GM18526 (cell line): ENCODE results near the gene TRIO.
A peak's percentile ranks its signal among the peaks of the same experiment; 100 is the strongest.

Source experiments
- POLR2A ChIP-seq: IDR thresholded peaks from 3 replicates; pipeline ENCODE4 v1.6.1; 2011; ENCODE audit not compliant: insufficient read length; ENCODE audit errors: extremely low read depth

TRIO gene

GRCh38 chr5:14200312-14200990 lies 57.3 kb downstream of the TRIO start:
- TF ChIP-seq POLR2A = no peak

- no peak for TF ChIP-seq POLR2A
Measured at GRCh38 chr5:14201325-14202045, 58.3 kb downstream of the TRIO start.

DNA sequence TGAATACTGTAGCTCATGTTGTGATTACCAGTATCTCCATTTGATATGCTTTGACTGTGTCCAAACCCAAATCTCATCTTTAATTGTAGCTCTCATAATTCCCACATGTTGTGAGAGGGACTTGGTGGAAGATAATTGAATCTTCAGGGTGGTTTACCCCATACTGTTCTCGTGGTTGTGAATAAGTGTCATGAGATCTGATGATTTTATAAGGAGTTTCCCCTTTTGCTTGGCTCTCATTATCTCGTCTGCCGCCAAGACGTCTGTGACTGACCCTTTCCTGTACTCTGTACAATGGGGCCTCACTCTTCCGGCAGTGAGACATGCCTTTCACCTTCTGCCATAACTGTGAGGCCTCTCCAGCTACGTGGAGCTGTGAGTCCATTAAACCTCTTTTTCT lies 59.3 kb downstream of the TRIO start:
- TF ChIP-seq POLR2A = no peak

- no peak for TF ChIP-seq POLR2A
Measured at GRCh38 chr5:14204011-14204670, 61.0 kb downstream of the TRIO start.

DNA sequence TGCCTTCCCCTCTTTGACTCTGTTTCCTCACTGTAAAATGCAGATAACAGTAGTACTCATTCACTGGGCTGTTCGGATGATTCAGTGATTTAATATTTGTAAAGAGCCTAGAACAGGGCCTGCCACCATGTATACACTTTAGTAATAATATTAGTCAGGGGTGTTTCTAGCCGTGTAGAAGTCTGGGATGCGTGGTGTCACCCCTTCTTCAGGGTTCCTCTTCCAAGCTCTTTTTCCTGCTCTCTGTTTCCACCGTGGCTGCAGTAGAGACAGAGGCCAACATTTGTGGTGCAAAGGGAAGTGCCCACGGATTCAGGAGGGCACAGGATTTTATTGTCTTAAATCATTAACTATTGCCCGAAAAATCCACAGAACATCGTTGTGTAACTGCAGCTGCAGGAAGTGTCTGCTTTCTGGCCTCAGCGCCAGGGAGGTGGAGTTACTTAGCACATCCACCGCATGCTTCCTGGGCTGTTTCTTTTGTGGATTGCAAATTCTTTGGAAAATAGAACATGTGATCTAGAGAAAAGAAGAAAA lies 61.7 kb downstream of the TRIO start:
- no peak for TF ChIP-seq POLR2A

GRCh38 chr5:14206028-14206725 lies 63.0 kb downstream of the TRIO start:
- no peak for TF ChIP-seq POLR2A

DNA sequence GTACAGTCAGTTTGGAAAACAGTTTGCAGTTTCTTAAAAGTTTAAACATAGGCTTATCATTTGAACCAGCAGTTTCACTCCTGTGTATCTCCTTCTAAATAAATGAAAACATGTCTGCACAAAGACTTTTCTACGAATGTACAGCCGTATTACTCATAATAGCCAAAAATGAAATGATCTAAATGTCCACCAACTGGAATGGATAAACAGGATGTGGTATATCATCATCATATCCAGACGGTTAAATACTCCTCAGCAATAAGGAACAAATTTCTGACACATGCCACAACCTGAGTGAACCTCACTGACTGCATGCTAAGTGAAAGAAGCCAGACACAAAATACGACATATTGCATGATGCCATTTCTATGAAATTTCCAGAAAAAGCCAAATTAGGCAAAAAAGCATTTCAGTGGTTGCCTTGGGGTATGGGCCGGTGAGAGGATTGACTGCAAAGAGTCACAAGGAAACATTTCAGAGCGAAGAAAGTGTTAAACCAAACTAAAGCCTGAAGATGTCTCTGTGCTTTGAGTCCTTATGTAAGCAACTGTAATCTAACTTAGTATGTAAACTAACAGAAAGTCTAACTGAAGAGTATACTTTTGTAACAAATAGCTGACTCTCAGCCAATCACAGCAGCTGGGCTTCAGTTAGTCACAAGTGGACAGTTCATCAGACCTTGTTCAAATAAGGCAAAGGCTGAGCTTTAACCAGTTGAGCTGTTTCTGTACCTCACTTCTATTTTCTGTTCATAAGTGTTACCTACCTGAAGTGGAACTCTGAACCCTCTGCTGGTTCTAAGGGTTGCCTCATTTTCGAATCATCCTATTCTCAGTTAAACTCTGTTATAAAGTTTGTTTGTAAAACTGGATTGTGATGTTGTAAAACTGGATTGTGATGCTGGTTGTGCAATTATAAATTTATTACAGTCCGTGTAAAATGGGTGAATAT lies 65.2 kb downstream of the TRIO start:
- TF ChIP-seq POLR2A = no peak

- TF ChIP-seq POLR2A = no peak
Measured at GRCh38 chr5:14209222-14209822, 66.2 kb downstream of the TRIO start.

DNA sequence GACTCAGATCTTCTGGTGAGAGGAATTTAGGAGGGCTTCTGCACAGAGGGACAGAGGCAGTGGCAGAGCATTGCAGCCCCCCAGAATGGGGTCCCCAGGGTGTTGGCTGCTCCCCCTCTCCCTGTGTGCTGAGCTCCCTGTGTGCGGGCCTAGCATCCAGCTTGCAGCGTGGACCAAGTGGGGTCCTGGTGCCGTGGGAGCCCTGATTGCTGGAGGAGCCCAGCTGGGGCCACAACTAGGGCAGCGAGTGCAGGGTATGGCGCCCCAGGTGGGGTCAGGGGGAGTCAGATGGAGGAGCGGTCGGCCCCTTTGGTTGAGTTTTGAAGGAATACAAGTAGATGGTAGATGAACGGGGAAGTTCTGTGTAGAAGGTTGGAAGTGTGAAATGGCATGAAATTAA lies 66.7 kb downstream of the TRIO start:
- TF ChIP-seq POLR2A = no peak

- no peak for TF ChIP-seq POLR2A
Measured at GRCh38 chr5:14210729-14211128, 67.6 kb downstream of the TRIO start.

DNA sequence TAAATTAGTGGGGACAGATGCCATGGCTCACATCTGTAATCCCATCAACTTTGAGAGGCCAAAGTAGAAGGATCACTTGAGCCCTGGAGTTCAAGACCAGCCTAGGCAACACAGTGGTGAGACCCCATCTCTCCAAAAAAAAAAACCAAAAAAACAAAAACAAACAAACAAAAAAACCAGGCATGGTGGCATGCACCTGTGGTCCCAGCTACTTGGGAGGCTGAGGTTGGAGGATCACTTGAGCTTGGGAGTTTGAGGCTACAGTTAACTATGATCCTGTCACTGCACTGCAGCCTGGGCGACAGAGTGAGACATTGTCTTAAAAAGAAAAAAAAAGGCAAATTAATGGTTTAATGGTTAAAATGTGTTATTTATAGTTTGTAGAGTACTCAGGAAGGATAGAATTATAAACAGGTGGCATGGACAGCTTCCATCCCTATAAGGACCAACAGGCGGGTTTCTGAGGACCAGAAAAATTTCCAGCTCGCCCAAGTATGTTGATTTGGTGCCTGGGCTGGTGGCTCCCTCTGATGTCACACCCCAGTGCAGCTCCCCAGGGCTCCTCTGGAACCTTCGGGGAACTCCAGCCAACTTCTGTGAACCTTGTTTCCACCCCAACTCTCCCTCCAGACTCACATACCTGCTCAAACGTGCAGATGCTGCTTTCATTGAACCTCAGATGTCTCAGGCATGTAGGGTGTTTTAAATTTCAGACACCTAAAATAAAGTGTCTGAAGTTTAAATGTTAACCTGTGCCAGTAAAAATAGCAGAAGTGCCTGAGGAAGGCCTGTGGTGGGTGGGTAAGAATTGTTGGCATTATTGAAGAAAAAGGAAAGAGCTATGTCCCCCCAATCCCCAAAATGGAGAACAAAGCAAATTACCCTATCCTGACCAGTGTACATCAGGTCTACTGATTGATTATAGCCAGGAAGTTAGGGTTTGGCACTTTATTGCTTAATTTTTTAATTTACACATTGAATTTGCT lies 69.0 kb downstream of the TRIO start:
- TF ChIP-seq POLR2A = peak; percentile 10

DNA sequence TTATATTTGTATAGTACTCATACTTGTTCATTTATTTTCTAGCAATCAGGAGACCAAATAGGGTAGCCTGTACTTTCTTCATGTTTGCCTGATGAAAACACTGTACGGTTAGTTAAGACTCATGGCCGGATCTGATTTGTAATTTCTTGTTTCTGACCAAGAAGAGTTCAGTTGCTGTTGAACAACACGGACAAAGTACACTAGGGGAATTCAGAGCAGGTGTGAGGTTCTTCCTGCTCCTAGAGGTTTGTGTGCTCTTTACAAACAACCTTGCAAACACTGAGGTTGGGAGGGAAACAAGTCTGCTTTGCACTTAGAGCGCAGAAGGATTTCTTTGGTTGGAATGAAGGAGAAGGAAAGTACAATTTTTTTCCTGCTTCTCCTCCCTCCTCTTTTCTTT lies 69.7 kb downstream of the TRIO start:
- TF ChIP-seq POLR2A = no peak

DNA sequence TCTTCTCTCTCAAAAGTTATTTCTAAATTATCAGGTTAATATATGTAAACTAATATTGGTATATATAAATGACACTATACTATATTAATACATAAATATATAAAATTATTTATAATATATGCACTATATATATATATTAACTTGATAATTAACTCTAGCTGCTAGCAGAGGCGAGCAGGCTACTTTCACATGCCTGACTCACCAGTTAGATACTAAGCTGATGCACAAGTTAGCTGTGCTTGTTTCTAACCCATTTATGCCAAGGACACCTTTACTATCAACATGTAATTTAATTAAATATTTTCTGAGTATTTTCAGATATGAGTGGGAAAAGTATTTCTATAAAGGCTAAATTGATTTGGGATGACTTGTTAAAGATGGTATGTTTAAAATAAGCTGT lies 70.1 kb downstream of the TRIO start:
- TF ChIP-seq POLR2A = no peak
